ENCODE results near the gene PLCB1. TPM values are rescaled to one million over a fixed set of nuclear protein-coding genes. Genes with fewer than 3 reads are reported as not detected.

Gene PLCB1
- total RNA-seq, 1 donor from 2014 or later, result 10.7 TPM

DNA sequence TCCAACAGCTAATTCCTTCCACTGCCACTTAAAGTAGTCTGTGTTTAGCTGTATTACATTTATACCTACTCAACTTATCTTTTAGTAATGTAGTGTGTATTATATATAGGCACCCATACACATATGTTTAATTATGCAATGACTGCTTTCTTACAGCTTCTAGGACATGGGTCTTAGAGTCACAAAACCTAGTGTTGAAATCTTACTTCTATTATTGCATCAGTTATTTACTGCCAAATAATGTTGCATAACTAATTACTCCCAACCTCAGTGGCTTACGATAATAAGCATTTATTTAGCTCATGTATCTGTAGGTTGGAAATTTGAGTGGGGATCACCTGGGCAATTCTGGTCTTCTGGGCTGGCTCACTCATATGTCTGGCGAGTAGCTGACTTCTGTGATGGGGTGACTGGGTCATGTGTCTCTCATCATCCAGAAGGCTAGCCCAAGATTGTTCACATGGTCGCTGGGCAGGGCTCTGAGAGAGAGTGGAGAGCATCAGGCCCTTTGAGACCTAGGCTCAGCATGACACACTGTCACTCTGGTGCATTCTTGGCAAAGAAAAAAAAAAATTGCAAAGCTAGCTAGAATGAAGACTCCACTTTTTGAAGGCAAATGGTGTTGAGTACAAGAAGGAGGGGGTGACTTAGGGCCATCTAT is 187.0 kb downstream of the PLCB1 start:
- H3K27ac ChIP-seq (ENCODE audit: low read depth, low read length), result no peak overlapping the region
- FAIRE-seq, result no peak
- no peak overlapping the region for H3K4me2 ChIP-seq (ENCODE audit: low read length)

DNA sequence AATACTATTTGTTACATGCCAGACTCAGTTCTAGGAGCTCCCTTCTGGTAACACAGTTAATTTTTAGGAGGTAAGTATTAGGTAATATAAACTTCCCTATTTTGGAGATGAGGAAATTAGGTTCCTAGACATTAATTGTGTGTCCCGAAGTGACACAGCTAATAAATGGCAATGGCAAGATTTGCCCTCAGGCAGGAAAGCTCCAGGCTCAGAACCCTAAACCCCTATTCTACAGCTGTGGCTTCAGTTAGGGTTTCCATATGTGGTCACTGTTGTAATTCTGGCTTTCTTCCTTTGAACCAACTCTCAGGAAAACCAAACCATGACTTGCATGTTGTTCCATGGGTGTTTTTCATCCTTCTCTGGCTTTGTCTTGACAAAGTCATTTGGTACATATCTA is 188.2 kb downstream of the PLCB1 start:
- H3K9ac ChIP-seq (ENCODE audit: low read length), result no peak overlapping the region
- Mint-ChIP-seq H3K27ac (ENCODE audit: unreplicated experiment) (no peak overlapping the region), H3K9me3 (ENCODE audit: unreplicated experiment) (no peaks in the 10 kb centered on the region), H3K4me3 (ENCODE audit: unreplicated experiment) (no peak overlapping the region), H3K27me3 (ENCODE audit: low read depth, unreplicated experiment) (no peaks in the 10 kb centered on the region), H3K4me1 (ENCODE audit: low read depth, unreplicated experiment) (peaks cover 4% of the 10 kb centered on the region), H3K36me3 (ENCODE audit: low read depth, unreplicated experiment) (no peaks in the 10 kb centered on the region)
- no peaks in the 10 kb centered on the region for H3K79me2 ChIP-seq (ENCODE audit: insufficient read depth, low read length)
- no peak overlapping the region for H3K4me2 ChIP-seq (ENCODE audit: low read length)
- no peaks in the 10 kb centered on the region for H3K9me3 ChIP-seq (ENCODE audit: insufficient read depth, low read depth, low read length)
- FAIRE-seq (no peak), DNase-seq (ENCODE audit: low read depth) (no peak)
- no peaks in the 10 kb centered on the region for H3K36me3 ChIP-seq (ENCODE audit: insufficient read depth, low read length)
- no peak overlapping the region for H3K27ac ChIP-seq (ENCODE audit: low read depth, low read length)
- TF ChIP-seq EZH2 (IDR thresholded peaks at IDR 0.05; ENCODE audit: insufficient read depth, low read length), result no peak
- TF ChIP-seq, protein P1, sequence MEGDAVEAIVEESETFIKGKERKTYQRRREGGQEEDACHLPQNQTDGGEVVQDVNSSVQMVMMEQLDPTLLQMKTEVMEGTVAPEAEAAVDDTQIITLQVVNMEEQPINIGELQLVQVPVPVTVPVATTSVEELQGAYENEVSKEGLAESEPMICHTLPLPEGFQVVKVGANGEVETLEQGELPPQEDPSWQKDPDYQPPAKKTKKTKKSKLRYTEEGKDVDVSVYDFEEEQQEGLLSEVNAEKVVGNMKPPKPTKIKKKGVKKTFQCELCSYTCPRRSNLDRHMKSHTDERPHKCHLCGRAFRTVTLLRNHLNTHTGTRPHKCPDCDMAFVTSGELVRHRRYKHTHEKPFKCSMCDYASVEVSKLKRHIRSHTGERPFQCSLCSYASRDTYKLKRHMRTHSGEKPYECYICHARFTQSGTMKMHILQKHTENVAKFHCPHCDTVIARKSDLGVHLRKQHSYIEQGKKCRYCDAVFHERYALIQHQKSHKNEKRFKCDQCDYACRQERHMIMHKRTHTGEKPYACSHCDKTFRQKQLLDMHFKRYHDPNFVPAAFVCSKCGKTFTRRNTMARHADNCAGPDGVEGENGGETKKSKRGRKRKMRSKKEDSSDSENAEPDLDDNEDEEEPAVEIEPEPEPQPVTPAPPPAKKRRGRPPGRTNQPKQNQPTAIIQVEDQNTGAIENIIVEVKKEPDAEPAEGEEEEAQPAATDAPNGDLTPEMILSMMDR (IDR thresholded peaks at IDR 0.05; ENCODE audit: insufficient read depth, low read depth, low read length), result no peak
- no peaks in the 10 kb centered on the region for H3K4me1 ChIP-seq (ENCODE audit: insufficient read depth, low read length)
- no peak overlapping the region for H3K4me3 ChIP-seq (ENCODE audit: insufficient read depth, low read depth, low read length)
- no peaks in the 10 kb centered on the region for H3K27me3 ChIP-seq (ENCODE audit: insufficient read depth, low read length)
- H4K20me1 ChIP-seq (ENCODE audit: insufficient read depth, low read length), result no peaks in the 10 kb centered on the region
- H2AFZ ChIP-seq (ENCODE audit: low read depth, low read length), result no peak overlapping the region

More for the DNA sequence above, 187.0 kb downstream of the PLCB1 start:
- no peak overlapping the region for H2AFZ ChIP-seq (ENCODE audit: low read depth, low read length)
- no peaks in the 10 kb centered on the region for H3K79me2 ChIP-seq (ENCODE audit: insufficient read depth, low read length)
- H3K9me3 ChIP-seq (ENCODE audit: insufficient read depth, low read depth, low read length), result no peaks in the 10 kb centered on the region
- no peak overlapping the region for H3K4me3 Mint-ChIP-seq (ENCODE audit: unreplicated experiment)
- no peaks in the 10 kb centered on the region for H3K9me3 Mint-ChIP-seq (ENCODE audit: unreplicated experiment)
- peaks cover 4% of the 10 kb centered on the region for H3K4me1 Mint-ChIP-seq (ENCODE audit: low read depth, unreplicated experiment)
- DNase-seq (ENCODE audit: low read depth), result no peak
- no peaks in the 10 kb centered on the region for H4K20me1 ChIP-seq (ENCODE audit: insufficient read depth, low read length)
- H3K36me3 Mint-ChIP-seq (ENCODE audit: low read depth, unreplicated experiment), result no peaks in the 10 kb centered on the region
- no peak overlapping the region for H3K27ac Mint-ChIP-seq (ENCODE audit: unreplicated experiment)
- TF ChIP-seq EZH2 (IDR thresholded peaks at IDR 0.05; ENCODE audit: insufficient read depth, low read length), result no peak
- TF ChIP-seq, protein P1 (IDR thresholded peaks at IDR 0.05; ENCODE audit: insufficient read depth, low read depth, low read length), result no peak
- H3K36me3 ChIP-seq (ENCODE audit: insufficient read depth, low read length), result no peaks in the 10 kb centered on the region
- no peaks in the 10 kb centered on the region for H3K27me3 Mint-ChIP-seq (ENCODE audit: low read depth, unreplicated experiment)
- no peak overlapping the region for H3K4me3 ChIP-seq (ENCODE audit: insufficient read depth, low read depth, low read length)
- no peaks in the 10 kb centered on the region for H3K27me3 ChIP-seq (ENCODE audit: insufficient read depth, low read length)
- no peaks in the 10 kb centered on the region for H3K4me1 ChIP-seq (ENCODE audit: insufficient read depth, low read length)
- no peak overlapping the region for H3K9ac ChIP-seq (ENCODE audit: low read length)

DNA sequence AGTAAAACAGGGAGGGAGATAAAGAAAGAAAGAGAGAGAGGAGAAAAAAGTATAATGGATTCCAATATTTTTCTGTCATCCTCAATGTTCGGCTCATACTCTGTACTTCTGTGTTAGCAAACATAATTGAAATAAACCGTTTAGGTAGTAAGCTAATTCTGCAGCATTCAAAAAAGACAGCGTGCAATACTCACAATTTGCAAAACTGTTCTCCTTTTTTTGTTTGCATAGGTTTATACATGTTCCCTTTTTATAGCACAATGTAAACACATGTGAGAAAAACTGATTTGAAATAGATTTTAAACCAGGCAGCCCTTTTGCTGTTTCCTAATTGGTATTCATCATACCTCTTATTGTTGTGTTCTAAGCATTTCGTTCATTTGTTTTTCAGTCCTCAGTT is 188.9 kb downstream of the PLCB1 start:
- Mint-ChIP-seq H3K4me1 (ENCODE audit: low read depth, unreplicated experiment) (peaks cover 4% of the 10 kb centered on the region), H3K36me3 (ENCODE audit: low read depth, unreplicated experiment) (no peaks in the 10 kb centered on the region), H3K27me3 (ENCODE audit: low read depth, unreplicated experiment) (no peaks in the 10 kb centered on the region), H3K9me3 (ENCODE audit: unreplicated experiment) (no peaks in the 10 kb centered on the region), H3K27ac (ENCODE audit: unreplicated experiment) (no peak overlapping the region), H3K4me3 (ENCODE audit: unreplicated experiment) (no peak overlapping the region)
- no peak overlapping the region for H3K9ac ChIP-seq (ENCODE audit: low read length)
- H3K4me1 ChIP-seq (ENCODE audit: insufficient read depth, low read length), result no peaks in the 10 kb centered on the region
- H3K27ac ChIP-seq (ENCODE audit: low read depth, low read length), result no peak overlapping the region
- no peaks in the 10 kb centered on the region for H3K9me3 ChIP-seq (ENCODE audit: insufficient read depth, low read depth, low read length)
- no peaks in the 10 kb centered on the region for H4K20me1 ChIP-seq (ENCODE audit: insufficient read depth, low read length)
- H2AFZ ChIP-seq (ENCODE audit: low read depth, low read length), result no peak overlapping the region
- H3K27me3 ChIP-seq (ENCODE audit: insufficient read depth, low read length), result no peaks in the 10 kb centered on the region
- no peak overlapping the region for H3K4me2 ChIP-seq (ENCODE audit: low read length)
- no peaks in the 10 kb centered on the region for H3K36me3 ChIP-seq (ENCODE audit: insufficient read depth, low read length)
- TF ChIP-seq, protein P1 (IDR thresholded peaks at IDR 0.05; ENCODE audit: insufficient read depth, low read depth, low read length), result no peak
- TF ChIP-seq EZH2 (IDR thresholded peaks at IDR 0.05; ENCODE audit: insufficient read depth, low read length), result no peak
- no peaks in the 10 kb centered on the region for H3K79me2 ChIP-seq (ENCODE audit: insufficient read depth, low read length)
- DNase-seq (ENCODE audit: low read depth), result no peak
- FAIRE-seq, result no peak
- no peak overlapping the region for H3K4me3 ChIP-seq (ENCODE audit: insufficient read depth, low read depth, low read length)

All from astrocyte (in vitro differentiated cells and primary cell).